Gastrocnemius medialis (tissue), 4 donors: ENCODE measurements around the gene ZRANB3. TPM values are rescaled to one million over a fixed set of nuclear protein-coding genes. Genes with fewer than 3 reads are reported as not detected.

Source experiments
- ATAC-seq, 2 donors: fragments of 150-250 bp; one replicate each; pipeline ENCODE4 v1.9.1; 2016
- DNase-seq, 2 donors: peaks; one replicate each; pipeline ENCODE4 v3.0.0-alpha.2; 2019
- H3K27ac ChIP-seq, 4 donors: fragments of 200-600 bp; sonication (generic); 1 replicate in 1 of 4; 2 replicates in 3 of 4; pipeline ENCODE4 v1.5.1; 2016 to 2018; ENCODE audit warnings: mild to moderate bottlenecking in 2 of 4, moderate library complexity in 1 of 4
- H3K27me3 ChIP-seq, 3 donors: fragments of 200-600 bp; sonication (generic) in 2 of 3; 1 replicate in 1 of 3; 2 replicates in 2 of 3; pipeline versions ENCODE4 v1.5.1 to v1.6.0; 2016 to 2019; ENCODE audit warnings: mild to moderate bottlenecking in 1 of 3, moderate library complexity in 1 of 3
- H3K36me3 ChIP-seq, 2 donors: fragments of 200-600 bp; sonication (generic) in 1 of 2; one replicate each; pipeline ENCODE4 v1.5.1; 2017 to 2018
- H3K4me1 ChIP-seq, 2 donors: fragments of 200-600 bp; sonication (generic) in 1 of 2; one replicate each; pipeline ENCODE4 v1.5.1; 2016 to 2017; ENCODE audit warnings: mild to moderate bottlenecking in 2 of 2
- H3K4me3 ChIP-seq, 4 donors: fragments of 200-600 bp; sonication (generic) in 3 of 4; 1 replicate in 1 of 4; 2 replicates in 3 of 4; pipeline ENCODE4 v1.5.1; 2016 to 2019; ENCODE audit warnings: mild to moderate bottlenecking in 2 of 4
- H3K9me3 ChIP-seq, 3 donors: fragments of 200-600 bp; sonication (generic) in 2 of 3; 1 replicate in 1 of 3; 2 replicates in 2 of 3; pipeline ENCODE4 v1.5.1; 2016 to 2019
- CTCF ChIP-seq, 5 experiments: fragments of 450-650 bp in 3 of 5; fragments of 200-600 bp in 2 of 5; sonication (generic) in 2 of 5; IDR thresholded peaks in 4 of 5; conservative IDR thresholded peaks in 1 of 5; 1 replicate in 4 of 5; 2 replicates in 1 of 5; pipeline ENCODE4 v1.5.1; 2016 to 2019; ENCODE audit warnings: antibody characterized with exemption in 5 of 5, mild to moderate bottlenecking in 3 of 5, moderate library complexity in 3 of 5
- POLR2A ChIP-seq, 2 donors: fragments of 450-650 bp; IDR thresholded peaks; one replicate each; pipeline ENCODE4 v1.6.1; 2017; ENCODE audit warnings: antibody characterized with exemption in 2 of 2, mild to moderate bottlenecking in 2 of 2, moderate library complexity in 2 of 2
- in situ Hi-C, 4 donors: fragments of 200-750 bp; cut with MboI; loops; one replicate each; pipeline versions ENCODE4 v1.15.0 to v1.8.0; 2017; ENCODE audit warnings: low sequenced_read_pairs in 4 of 4
- intact Hi-C: fragments of 100-400 bp; cut with DNase I; formaldehyde crosslinking; loops from one replicate; pipeline ENCODE4 v1.15.1; 2023; ENCODE audit warnings: low total_unique reads
- total RNA-seq, 4 donors: library from RNA; depleted of rRNA; stranded (reverse); fragments of >200 nt; gene quantifications; one replicate each; pipeline versions ENCODE4 v1.1.0 to v1.2.3, GENCODE V29; 2016

The ZRANB3 gene
- total RNA-seq, 4 donors from 2014 or later = 1.9 to 4.8 (median 2.9) TPM

- ATAC-seq (no peak), DNase-seq (no peak)
- H3K4me1 ChIP-seq = peaks cover 5 to 11% of the 10 kb centered on the region in 2 donors
- H3K4me3 ChIP-seq = no peak overlapping the region
- no peaks in the 10 kb centered on the region for H3K27me3 ChIP-seq
- no peak overlapping the region for H3K27ac ChIP-seq
- H3K36me3 ChIP-seq = peaks cover 0 to under 1% of the 10 kb centered on the region in 2 donors
- intact Hi-C loops = no loop called here
- TF ChIP-seq POLR2A (IDR thresholded peaks at IDR 0.05) (no peak), CTCF (IDR thresholded peaks at IDR 0.05 in 4 of 5, conservative IDR thresholded peaks at IDR 0.05 in 1 of 5) (no peak)
- in situ Hi-C loops = loop anchor here in 1 of 4 donors (25.0 kb wide), 1 partner anchor 122 kb away; no protein-coding TSS in a partner anchor
- no peaks in the 10 kb centered on the region for H3K9me3 ChIP-seq
These were observed 40.6 kb downstream of the ZRANB3 start for GRCh38 chr2:135490376-135490775.

- no peak for ATAC-seq
- H3K4me3 ChIP-seq = no peak overlapping the region
- no peaks in the 10 kb centered on the region for H3K27me3 ChIP-seq
- no peak for DNase-seq
- intact Hi-C loops = no loop called here
- no peaks in the 10 kb centered on the region for H3K9me3 ChIP-seq
- peaks cover 0 to 4% of the 10 kb centered on the region in 2 donors for H3K36me3 ChIP-seq
- no peak overlapping the region for H3K27ac ChIP-seq
- TF ChIP-seq CTCF (IDR thresholded peaks at IDR 0.05 in 4 of 5, conservative IDR thresholded peaks at IDR 0.05 in 1 of 5) (no peak), POLR2A (IDR thresholded peaks at IDR 0.05) (no peak)
- in situ Hi-C loops = loop anchor here in 1 of 4 donors (25.0 kb wide), 1 partner anchor 127 kb away; no protein-coding TSS in a partner anchor
- H3K4me1 ChIP-seq = no peaks in the 10 kb centered on the region
These were observed 45.6 kb downstream of the ZRANB3 start for GRCh38 chr2:135485441-135485840.

GRCh38 chr2:135475128-135475527 lies 55.9 kb downstream of the ZRANB3 start:
- no peaks in the 10 kb centered on the region for H3K9me3 ChIP-seq
- no peak for DNase-seq
- intact Hi-C loops (loop anchor here (2.0 kb wide), 2 partner anchors 126 to 236 kb away; no protein-coding TSS in a partner anchor), in situ Hi-C loops (loop anchor here in 3 of 4 donors (10.0 to 25.0 kb wide), 3 partner anchors 137 to 240 kb away; no protein-coding TSS in a partner anchor)
- TF ChIP-seq CTCF (IDR thresholded peaks at IDR 0.05 in 4 of 5, conservative IDR thresholded peaks at IDR 0.05 in 1 of 5) (no peak), POLR2A (IDR thresholded peaks at IDR 0.05) (no peak)
- ATAC-seq = no peak
- H3K4me1 ChIP-seq = peaks cover 3 to 9% of the 10 kb centered on the region in 2 donors
- H3K4me3 ChIP-seq = no peak overlapping the region
- no peaks in the 10 kb centered on the region for H3K27me3 ChIP-seq
- no peaks in the 10 kb centered on the region for H3K36me3 ChIP-seq
- no peak overlapping the region for H3K27ac ChIP-seq

GRCh38 chr2:135473567-135473966 lies 57.5 kb downstream of the ZRANB3 start:
- Histone ChIP-seq H3K27ac (no peak overlapping the region), H3K36me3 (no peaks in the 10 kb centered on the region), H3K4me1 (peaks cover 3 to 9% of the 10 kb centered on the region in 2 donors), H3K27me3 (no peaks in the 10 kb centered on the region), H3K4me3 (no peak overlapping the region), H3K9me3 (no peaks in the 10 kb centered on the region)
- in situ Hi-C loops = loop anchor here (5.0 to 25.0 kb wide), 4 partner anchors 89 to 241 kb away; no protein-coding TSS in a partner anchor
- DNase-seq (peak in 1 of 2 donors; percentile 24), ATAC-seq (peak; percentile 60 to 83)
- intact Hi-C loops = no loop called here
- TF ChIP-seq CTCF (IDR thresholded peaks at IDR 0.05 in 4 of 5, conservative IDR thresholded peaks at IDR 0.05 in 1 of 5) = peak; percentile 55 to 72 (median 59)
- TF ChIP-seq POLR2A (IDR thresholded peaks at IDR 0.05) = no peak
